Heart left ventricle (tissue), 16 donors: ENCODE measurements around the gene YJEFN3. TPM values are rescaled to one million over a fixed set of nuclear protein-coding genes. Genes with fewer than 3 reads are reported as not detected.

Experiments
- ATAC-seq, 4 donors: fragments of 200-7000 bp; cut with Tn5 transposase; one replicate each; pipeline ENCODE4 v1.9.1; 2020 to 2022; ENCODE audit warnings: moderate library complexity in 4 of 4, mild to moderate bottlenecking in 3 of 4, moderate number of reproducible peaks in 1 of 4
- DNase-seq, 5 donors: peaks; one replicate each; pipeline ENCODE4 v3.0.0-alpha.2; 2020
- H3K27ac ChIP-seq, 12 donors: fragments of 200-600 bp; sonication (generic) in 4 of 12; one replicate each; pipeline versions ENCODE4 v1.5.0 to v1.8.0; 2016 to 2022; ENCODE audit warnings: mild to moderate bottlenecking in 2 of 12
- H3K27me3 ChIP-seq, 9 donors: fragments of 200-600 bp; sonication (generic) in 2 of 9; one replicate each; pipeline versions ENCODE4 v1.5.1 to v1.8.0; 2016 to 2022; ENCODE audit warnings: mild to moderate bottlenecking in 3 of 9
- H3K36me3 ChIP-seq, 9 donors: fragments of 200-600 bp; sonication (generic) in 2 of 9; one replicate each; pipeline versions ENCODE4 v1.5.0 to v1.8.0; 2018 to 2022; ENCODE audit warnings: mild to moderate bottlenecking in 2 of 9
- H3K4me1 ChIP-seq, 12 donors: fragments of 200-600 bp; sonication (generic) in 4 of 12; one replicate each; pipeline versions ENCODE4 v1.5.0 to v1.8.0; 2016 to 2022; ENCODE audit warnings: mild to moderate bottlenecking in 3 of 12
- H3K4me3 ChIP-seq, 12 donors: fragments of 200-600 bp; sonication (generic) in 4 of 12; one replicate each; pipeline versions ENCODE4 v1.5.0 to v1.8.0; 2017 to 2022; ENCODE audit warnings: mild to moderate bottlenecking in 9 of 12, moderate library complexity in 4 of 12
- H3K9me3 ChIP-seq, 12 donors: fragments of 200-600 bp; sonication (generic) in 4 of 12; one replicate each; pipeline versions ENCODE4 v1.5.0 to v1.8.0; 2016 to 2022; ENCODE audit warnings: mild to moderate bottlenecking in 1 of 12
- POLR2A ChIP-seq, 2 donors: fragments of 450-650 bp; IDR thresholded peaks; one replicate each; pipeline ENCODE4 v1.6.1; 2017; ENCODE audit warnings: antibody characterized with exemption in 2 of 2, mild to moderate bottlenecking in 2 of 2, moderate library complexity in 2 of 2
- WGBS, 4 donors: extraction: QIAGEN DNeasy Blood & Tissue Kit in 2 of 4; methylation state at CpG; one replicate each; pipeline versions ENCODE4 v1.1.5 to v1.1.7; 2013 to 2018; 5-methylcytosine and 5-hydroxymethylcytosine counted together
- intact Hi-C, 10 donors: fragments of 100-400 bp; cut with DNase I; formaldehyde crosslinking; loops; one replicate each; pipeline versions ENCODE4 v1.11.1 to v1.14.2; 2022
- polyA plus RNA-seq, 2 donors: library from polyadenylated mRNA; stranded (reverse); fragments of 200-250 nt; gene quantifications; one replicate each; pipeline ENCODE4 v1.2.3, GENCODE V29; 2013
- total RNA-seq, 9 donors: library from RNA; depleted of rRNA in 2 of 9; stranded (reverse); fragments of >200 nt in 2 of 9; fragmentation: NEBNext Ultra II Directional in 3 of 9; extraction: Animal tissue kit (Norgen Biotek cat#: 25700) in 3 of 9; gene quantifications; one replicate each; pipeline versions ENCODE4 v1.1.0 to v1.2.4, GENCODE V29; 2016 to 2023
- TF ChIP-seq, protein P1 (sequence below), 12 donors: fragments of 200-600 bp; sonication (generic) in 4 of 12; IDR thresholded peaks; one replicate each; pipeline versions ENCODE4 v1.5.0 to v1.8.0; 2018 to 2022; ENCODE audit warnings: antibody characterized with exemption in 12 of 12, mild to moderate bottlenecking in 5 of 12
- donor health status: ischemic (EF 13 %, LVEDD 7.1; RV severe dilation, severe dysfunction).
- donor health status: healthy with polysubstance abuse.
- donor health status: DM: no; HTN: yes; CAD: no.
- donor health status: DM: no; HTN: no; CAD: no.
- donor health status: ischemic (EF 25% LVEDD 6.9; RV normal size, moderate dysfunction).
- donor health status: ischemic (EF 25% LVEDD 5.7; RV mildly dilated, moderate dysfunction).
- donor health status: healthy.
- donor health status: DM: yes; HTN: yes; CAD: no.
- donor health status: ischemic (EF 35%, LVEDD 5.7; RV mildly dilated, moderate dysfunction).
- donor health status: nonischemic (EF 11% LVEDD 7.7; RV severe dilation, severe dysfunction).
- donor health status: DM: yes; HTN: yes; CAD: no.
- donor health status: PGD.
- donor health status: ischemic (EF 29% LVEDD 5.4; RV normal size, mild dysfunction).
- donor health status: nonischemic (EF 23%, LVEDD 6.1; RV moderate dilation, normal function).

Gene YJEFN3
- total and polyA plus RNA-seq, 11 donors, result 1.2 to 5.4 (median 2.5) TPM; not detected in 1

DNA sequence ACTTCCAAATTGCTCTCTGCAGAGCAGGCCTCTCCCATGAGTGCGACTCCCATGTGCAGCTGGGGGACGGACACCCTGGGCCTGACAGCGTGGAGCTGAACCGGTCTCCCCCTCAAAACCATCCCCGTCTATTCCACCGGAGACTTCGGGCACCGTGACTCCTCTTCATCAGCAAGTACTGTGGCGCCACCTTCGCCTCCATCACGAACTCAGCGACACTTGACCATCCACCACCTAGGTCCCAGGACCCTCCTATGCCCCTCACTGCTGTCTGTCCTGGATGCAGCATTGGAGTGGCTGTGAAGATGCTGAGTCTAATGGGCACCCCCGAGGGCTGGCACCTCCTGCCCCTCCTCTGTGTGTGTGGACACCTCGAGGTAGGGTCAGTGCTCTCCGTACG lies 29.9 kb downstream of the YJEFN3 start:
- peaks cover 0 to 6% (median 0%) of the 10 kb centered on the region in 9 donors for H3K27me3 ChIP-seq
- no peaks in the 10 kb centered on the region for H3K4me1 ChIP-seq
- DNase-seq, result no peak
- no peaks in the 10 kb centered on the region for H3K36me3 ChIP-seq
- WGBS, 4 donors, result 91 to 93% (median 92%) methylated on average over 16 of the region's 16 CpGs
- no peaks in the 10 kb centered on the region for H3K9me3 ChIP-seq
- TF ChIP-seq POLR2A (IDR thresholded peaks at IDR 0.05), result no peak
- TF ChIP-seq, protein P1, sequence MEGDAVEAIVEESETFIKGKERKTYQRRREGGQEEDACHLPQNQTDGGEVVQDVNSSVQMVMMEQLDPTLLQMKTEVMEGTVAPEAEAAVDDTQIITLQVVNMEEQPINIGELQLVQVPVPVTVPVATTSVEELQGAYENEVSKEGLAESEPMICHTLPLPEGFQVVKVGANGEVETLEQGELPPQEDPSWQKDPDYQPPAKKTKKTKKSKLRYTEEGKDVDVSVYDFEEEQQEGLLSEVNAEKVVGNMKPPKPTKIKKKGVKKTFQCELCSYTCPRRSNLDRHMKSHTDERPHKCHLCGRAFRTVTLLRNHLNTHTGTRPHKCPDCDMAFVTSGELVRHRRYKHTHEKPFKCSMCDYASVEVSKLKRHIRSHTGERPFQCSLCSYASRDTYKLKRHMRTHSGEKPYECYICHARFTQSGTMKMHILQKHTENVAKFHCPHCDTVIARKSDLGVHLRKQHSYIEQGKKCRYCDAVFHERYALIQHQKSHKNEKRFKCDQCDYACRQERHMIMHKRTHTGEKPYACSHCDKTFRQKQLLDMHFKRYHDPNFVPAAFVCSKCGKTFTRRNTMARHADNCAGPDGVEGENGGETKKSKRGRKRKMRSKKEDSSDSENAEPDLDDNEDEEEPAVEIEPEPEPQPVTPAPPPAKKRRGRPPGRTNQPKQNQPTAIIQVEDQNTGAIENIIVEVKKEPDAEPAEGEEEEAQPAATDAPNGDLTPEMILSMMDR (IDR thresholded peaks at IDR 0.05), result no peak
- H3K4me3 ChIP-seq, result no peak overlapping the region
- no peak overlapping the region for H3K27ac ChIP-seq
- no peak for ATAC-seq
- intact Hi-C loops, result loop anchor here in 1 of 10 donors (5.0 kb wide), 1 partner anchor 74 kb away; no protein-coding TSS in a partner anchor

- intact Hi-C loops, result loop anchor here in 1 of 10 donors (5.0 kb wide), 1 partner anchor 72 kb away; no protein-coding TSS in a partner anchor
- 42 to 54% (median 48%) methylated on average over 4 of the region's 4 CpGs for WGBS, 4 donors
Measured at GRCh38 chr19:19559931-19560330, 31.2 kb downstream of the YJEFN3 start.

GRCh38 chr19:19561946-19562664 lies 33.4 kb downstream of the YJEFN3 start:
- Histone ChIP-seq H3K27ac (no peak overlapping the region), H3K9me3 (no peaks in the 10 kb centered on the region), H3K4me3 (no peak overlapping the region), H3K4me1 (no peaks in the 10 kb centered on the region), H3K36me3 (no peaks in the 10 kb centered on the region), H3K27me3 (no peaks in the 10 kb centered on the region)
- ATAC-seq (no peak), DNase-seq (peak in 1 of 5 donors; percentile 42)
- intact Hi-C loops, result no loop called here
- TF ChIP-seq, protein P1 (IDR thresholded peaks at IDR 0.05), result no peak
- no peak for TF ChIP-seq POLR2A (IDR thresholded peaks at IDR 0.05)
- 81 to 89% (median 82%) methylated on average over 25 to 26 of the region's 26 CpGs for WGBS, 4 donors

More at GRCh38 chr19:19559931-19560330, 31.2 kb downstream of the YJEFN3 start:
- Histone ChIP-seq H3K27ac (no peak overlapping the region), H3K27me3 (peaks cover 0 to 1% (median 0%) of the 10 kb centered on the region in 9 donors), H3K4me1 (no peaks in the 10 kb centered on the region), H3K36me3 (no peaks in the 10 kb centered on the region), H3K9me3 (no peaks in the 10 kb centered on the region), H3K4me3 (no peak overlapping the region)
- TF ChIP-seq, protein P1 (IDR thresholded peaks at IDR 0.05), result no peak
- TF ChIP-seq POLR2A (IDR thresholded peaks at IDR 0.05), result no peak
- ATAC-seq, result no peak
- DNase-seq, result no peak

- Histone ChIP-seq H3K4me1 (no peaks in the 10 kb centered on the region), H3K27me3 (no peaks in the 10 kb centered on the region), H3K36me3 (no peaks in the 10 kb centered on the region), H3K27ac (no peak overlapping the region), H3K4me3 (no peak overlapping the region), H3K9me3 (no peaks in the 10 kb centered on the region)
- 75 to 85% (median 79%) methylated on average over 9 to 17 of the region's 17 CpGs for WGBS, 4 donors
- intact Hi-C loops, result no loop called here
- DNase-seq (peak in 1 of 5 donors; percentile 42), ATAC-seq (peak in 1 of 4 donors; percentile 23)
- TF ChIP-seq, protein P1 (IDR thresholded peaks at IDR 0.05), result no peak
- TF ChIP-seq POLR2A (IDR thresholded peaks at IDR 0.05), result no peak
Measured at GRCh38 chr19:19562665-19563347, 34.1 kb downstream of the YJEFN3 start.
